Activated CD8-positive, alpha-beta T cell treated with anti-CD3 and anti-CD28 coated beads for 36 hours (primary cell): Measurements from ENCODE around the gene FOXD4L6. TPM values are rescaled to one million over a fixed set of nuclear protein-coding genes. Genes with fewer than 3 reads are reported as not detected.

Experiments
- total RNA-seq, 2 experiments: library from RNA; stranded (reverse); gene quantifications; one replicate each; pipeline ENCODE4 v1.2.3, GENCODE V29; 2021

The FOXD4L6 gene
- total RNA-seq, 2 experiments from 2014 or later, result 0.16 TPM; not detected in 1

Other genes starting within 250 kb of the FOXD4L6 start
- 10 to 100 TPM; 19.5 to 19.9 TPM for gene ZNG1F, start 60.6 kb upstream of the FOXD4L6 start, total RNA-seq